Esophagus squamous epithelium (tissue), 5 donors: ENCODE measurements around the gene SLC5A11. TPM values are rescaled to one million over a fixed set of nuclear protein-coding genes. Genes with fewer than 3 reads are reported as not detected.

ENCODE experiments used
- DNase-seq: peaks from one replicate; lab custom pipeline; 2025; lab: John Stamatoyannopoulos, UW
- H3K27ac ChIP-seq, 4 donors: fragments of 200-600 bp; sonication (generic); one replicate each; pipeline ENCODE4 v1.5.1; 2016 to 2019; ENCODE audit warnings: mild to moderate bottlenecking in 1 of 4
- H3K27me3 ChIP-seq, 4 donors: fragments of 200-600 bp; sonication (generic); 1 replicate in 3 of 4; 2 replicates in 1 of 4; pipeline versions ENCODE4 v1.5.1 to v1.6.0; 2017 to 2021; ENCODE audit warnings: antibody characterized with exemption in 1 of 4
- H3K36me3 ChIP-seq, 3 donors: fragments of 200-600 bp; sonication (generic); one replicate each; pipeline ENCODE4 v1.5.1; 2016 to 2019
- H3K4me1 ChIP-seq, 3 donors: fragments of 200-600 bp; sonication (generic); one replicate each; pipeline ENCODE4 v1.5.1; 2017 to 2019
- H3K4me3 ChIP-seq, 4 donors: fragments of 200-600 bp; sonication (generic); 1 replicate in 3 of 4; 2 replicates in 1 of 4; pipeline ENCODE4 v1.5.1; 2016 to 2019; ENCODE audit warnings: mild to moderate bottlenecking in 2 of 4, moderate library complexity in 1 of 4
- H3K9me3 ChIP-seq, 3 donors: fragments of 200-600 bp; sonication (generic); one replicate each; pipeline ENCODE4 v1.5.1; 2016 to 2019
- CTCF ChIP-seq, 6 experiments: fragments of 450-650 bp in 4 of 6; fragments of 200-600 bp in 2 of 6; sonication (generic) in 2 of 6; IDR thresholded peaks; one replicate each; pipeline ENCODE4 v1.5.1; 2016 to 2019; ENCODE audit warnings: antibody characterized with exemption in 6 of 6, mild to moderate bottlenecking in 4 of 6, moderate library complexity in 4 of 6
- POLR2A ChIP-seq, 4 donors: fragments of 450-650 bp; IDR thresholded peaks; one replicate each; pipeline ENCODE4 v1.6.1; 2017; ENCODE audit warnings: antibody characterized with exemption in 4 of 4, mild to moderate bottlenecking in 4 of 4, moderate library complexity in 3 of 4
- WGBS, 2 donors: methylation state at CpG; one replicate each; pipeline ENCODE4 v1.1.5; 2018; 5-methylcytosine and 5-hydroxymethylcytosine counted together
- intact Hi-C: fragments of 100-400 bp; cut with DNase I; formaldehyde crosslinking; loops from one replicate; pipeline ENCODE4 v1.15.0; 2022
- total RNA-seq, 4 donors: library from RNA; depleted of rRNA; stranded (reverse); fragments of >200 nt; gene quantifications; one replicate each; pipeline ENCODE4 v1.1.0, GENCODE V29; 2016
- donor health status: DM: yes; HTN: yes; CAD: no.

SLC5A11 gene
- total RNA-seq, 4 donors from 2014 or later, result 1.1 TPM; not detected in 3

DNA sequence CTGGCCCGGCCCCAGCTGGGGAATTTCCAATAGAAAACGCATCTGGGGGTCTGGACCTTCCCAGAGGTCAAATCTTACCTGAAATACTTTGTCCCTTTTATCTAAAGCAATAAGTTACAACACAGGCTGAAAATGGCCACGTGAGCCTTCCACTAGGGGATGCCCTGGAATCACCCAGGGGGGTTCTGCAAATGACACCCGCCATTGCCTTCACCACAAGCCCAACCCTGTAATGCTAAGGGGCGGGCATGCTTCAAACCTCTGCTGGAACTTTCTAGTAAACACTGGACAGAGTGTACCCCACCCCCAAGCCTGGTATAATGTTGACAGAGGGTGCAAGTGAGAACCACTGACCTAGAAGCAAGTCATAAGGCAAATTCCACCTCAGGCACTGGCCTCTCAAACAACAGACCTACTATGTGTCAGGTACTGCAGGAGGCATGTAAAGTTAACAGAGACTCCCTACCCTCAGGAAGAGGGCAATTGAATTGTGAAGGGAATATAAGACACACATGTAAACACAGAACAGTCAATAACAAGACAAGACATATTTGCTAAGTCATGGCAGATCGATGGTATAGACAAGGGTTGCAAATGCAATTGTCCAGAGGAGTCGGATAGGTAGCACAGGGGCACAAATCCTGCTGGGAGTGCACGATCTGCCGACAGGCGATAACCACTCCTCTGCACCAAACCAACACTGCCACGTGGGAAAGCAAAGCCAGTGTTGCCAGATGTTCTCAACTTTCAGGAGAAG, 110.4 kb downstream of the SLC5A11 start:
- intact Hi-C loops, result no loop called here
- DNase-seq, result no peak

GRCh38 chr16:24957887-24958286, 112.1 kb downstream of the SLC5A11 start:
- H3K27me3 ChIP-seq, result no peaks in the 10 kb centered on the region
- DNase-seq, result no peak

More for the DNA sequence above, 110.4 kb downstream of the SLC5A11 start:
- TF ChIP-seq POLR2A (IDR thresholded peaks at IDR 0.05) (no peak), CTCF (IDR thresholded peaks at IDR 0.05) (no peak)
- H3K27ac ChIP-seq, result no peak overlapping the region
- peaks cover 18 to 100% (median 52%) of the 10 kb centered on the region in 3 donors for H3K36me3 ChIP-seq
- no peaks in the 10 kb centered on the region for H3K4me1 ChIP-seq
- 74 to 81% methylated on average over 11 of the region's 11 CpGs for WGBS, 2 donors
- no peak overlapping the region for H3K4me3 ChIP-seq
- no peaks in the 10 kb centered on the region for H3K27me3 ChIP-seq
- no peaks in the 10 kb centered on the region for H3K9me3 ChIP-seq

More at GRCh38 chr16:24957887-24958286, 112.1 kb downstream of the SLC5A11 start:
- Histone ChIP-seq H3K36me3 (peaks cover 15 to 100% (median 41%) of the 10 kb centered on the region in 3 donors), H3K27ac (no peak overlapping the region), H3K4me1 (no peaks in the 10 kb centered on the region), H3K9me3 (no peaks in the 10 kb centered on the region), H3K4me3 (no peak overlapping the region)
- TF ChIP-seq POLR2A (IDR thresholded peaks at IDR 0.05), result no peak
- no peak for TF ChIP-seq CTCF (IDR thresholded peaks at IDR 0.05)
- 78 to 80% methylated on average over 6 of the region's 6 CpGs for WGBS, 2 donors
- intact Hi-C loops, result no loop called here

Other genes with a start within 250 kb of the SLC5A11 start
- 10 to 100 TPM; 12.3 to 34.0 (median 18.5) TPM for gene TNRC6A, start 116.3 kb upstream of the SLC5A11 start, total RNA-seq
- 10 to 100 TPM; 36.2 to 48.1 (median 43.2) TPM for gene ARHGAP17, start 169.4 kb downstream of the SLC5A11 start, total RNA-seq